OCI-LY7 (cell line): ENCODE measurements around the gene ELL.

Source experiments
- CTCF ChIP-seq: fragments of 200-600 bp; sonication (generic); conservative IDR thresholded peaks from 2 replicates; pipeline ENCODE4 v1.5.1; 2014; ENCODE audit warnings: mild to moderate bottlenecking, antibody characterized with exemption, low read length, moderate library complexity, mixed read lengths
- EZH2phosphoT487 ChIP-seq: fragments of 200-600 bp; sonication (generic); IDR thresholded peaks from 2 replicates; pipeline ENCODE4 v1.6.1; 2018; ENCODE audit warnings: low read depth, borderline replicate concordance, mild to moderate bottlenecking, mixed run types, antibody characterized with exemption, low read length, moderate library complexity, mixed read lengths

DNA sequence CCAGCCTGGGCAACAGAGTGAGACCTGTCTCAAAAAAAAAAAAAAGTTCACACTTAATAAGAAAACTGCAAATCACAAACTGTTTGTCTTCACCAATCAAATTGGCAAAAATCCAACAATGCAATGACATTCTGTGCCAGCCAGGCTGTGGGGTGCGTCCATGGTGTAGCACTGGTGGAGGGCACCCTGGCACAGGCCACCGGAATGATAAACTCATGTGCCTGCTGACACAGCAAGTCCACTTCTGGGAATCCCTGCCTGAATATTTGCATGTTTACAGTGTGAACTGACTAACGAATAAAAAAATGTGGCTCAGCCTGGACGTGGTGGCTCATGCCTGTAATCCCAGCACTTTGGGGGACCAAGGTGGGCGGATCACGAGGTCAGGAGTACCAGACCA lies 122.9 kb downstream of the ELL start:
- TF ChIP-seq CTCF: no peak
- TF ChIP-seq EZH2phosphoT487: no peak
